ENCODE measurements around the gene DHRS12.

DHRS12 gene

GRCh38 chr13:51803422-51804294 is at the start of gene DHRS12:
DHRS12 (minus strand) TSS chr13:51804163; CDS start chr13:51799659, 4,504 bp downstream.
- FAIRE-seq = no peak

GRCh38 chr13:51849145-51850101 is 45.5 kb upstream of the DHRS12 start:
- no peak for FAIRE-seq

GRCh38 chr13:51848674-51849073 is 44.7 kb upstream of the DHRS12 start:
- FAIRE-seq = no peak

- FAIRE-seq = no peak
These were observed 42.8 kb upstream of the DHRS12 start for GRCh38 chr13:51846756-51847155.

GRCh38 chr13:51845574-51846318 is 41.8 kb upstream of the DHRS12 start:
- FAIRE-seq = no peak

- no peak for FAIRE-seq
These were observed 41.1 kb upstream of the DHRS12 start, which contains the start of gene TMEM272 for GRCh38 chr13:51844862-51845573. TMEM272 (minus strand) TSS chr13:51845177; CDS start chr13:51838530, 6,647 bp downstream.

- no peak for FAIRE-seq
These were observed 39.6 kb upstream of the DHRS12 start for GRCh38 chr13:51843529-51843928.

- no peak for FAIRE-seq
These were observed 37.8 kb upstream of the DHRS12 start for GRCh38 chr13:51841732-51842131.

- FAIRE-seq = no peak
These were observed 37.0 kb upstream of the DHRS12 start for GRCh38 chr13:51840917-51841316.

- no peak for FAIRE-seq
These were observed 36.0 kb upstream of the DHRS12 start for GRCh38 chr13:51839711-51840540.

GRCh38 chr13:51838240-51838846 is 34.4 kb upstream of the DHRS12 start:
- FAIRE-seq = no peak

GRCh38 chr13:51837016-51837415 is 33.1 kb upstream of the DHRS12 start:
- no peak for FAIRE-seq

GRCh38 chr13:51834581-51835171 is 30.7 kb upstream of the DHRS12 start:
- no peak for FAIRE-seq

GRCh38 chr13:51833980-51834379 is 30.0 kb upstream of the DHRS12 start:
- FAIRE-seq = no peak

GRCh38 chr13:51832471-51833152 is 28.6 kb upstream of the DHRS12 start:
- no peak for FAIRE-seq

- FAIRE-seq = no peak
These were observed 27.6 kb upstream of the DHRS12 start for GRCh38 chr13:51831519-51831918.

GRCh38 chr13:51829568-51829899 is 25.6 kb upstream of the DHRS12 start:
- FAIRE-seq = no peak

GRCh38 chr13:51828730-51829567 is 25.0 kb upstream of the DHRS12 start:
- FAIRE-seq = no peak

GRCh38 chr13:51827254-51827653 is 23.3 kb upstream of the DHRS12 start:
- FAIRE-seq = no peak
